ENCODE results near the gene RECK.

DNA sequence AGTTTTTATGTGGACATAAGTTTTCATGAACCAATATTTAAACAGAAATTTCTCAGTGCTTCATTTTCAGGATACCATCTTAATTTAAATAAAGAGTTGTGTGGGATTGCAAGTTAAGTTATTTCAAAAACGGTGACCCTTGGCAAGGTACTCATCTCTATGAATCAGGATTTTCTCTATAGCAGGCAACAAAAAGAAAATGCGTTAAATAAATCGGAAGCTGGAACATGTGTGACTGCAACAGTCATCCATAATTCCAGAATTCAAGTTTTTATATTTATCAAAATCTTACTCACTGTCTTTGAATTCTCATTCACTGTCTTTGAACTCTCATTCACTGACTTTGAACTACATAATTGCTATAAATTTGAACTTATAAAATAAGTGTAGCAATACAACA is 5.8 kb upstream of the RECK start:
- TF ChIP-seq, protein P1, sequence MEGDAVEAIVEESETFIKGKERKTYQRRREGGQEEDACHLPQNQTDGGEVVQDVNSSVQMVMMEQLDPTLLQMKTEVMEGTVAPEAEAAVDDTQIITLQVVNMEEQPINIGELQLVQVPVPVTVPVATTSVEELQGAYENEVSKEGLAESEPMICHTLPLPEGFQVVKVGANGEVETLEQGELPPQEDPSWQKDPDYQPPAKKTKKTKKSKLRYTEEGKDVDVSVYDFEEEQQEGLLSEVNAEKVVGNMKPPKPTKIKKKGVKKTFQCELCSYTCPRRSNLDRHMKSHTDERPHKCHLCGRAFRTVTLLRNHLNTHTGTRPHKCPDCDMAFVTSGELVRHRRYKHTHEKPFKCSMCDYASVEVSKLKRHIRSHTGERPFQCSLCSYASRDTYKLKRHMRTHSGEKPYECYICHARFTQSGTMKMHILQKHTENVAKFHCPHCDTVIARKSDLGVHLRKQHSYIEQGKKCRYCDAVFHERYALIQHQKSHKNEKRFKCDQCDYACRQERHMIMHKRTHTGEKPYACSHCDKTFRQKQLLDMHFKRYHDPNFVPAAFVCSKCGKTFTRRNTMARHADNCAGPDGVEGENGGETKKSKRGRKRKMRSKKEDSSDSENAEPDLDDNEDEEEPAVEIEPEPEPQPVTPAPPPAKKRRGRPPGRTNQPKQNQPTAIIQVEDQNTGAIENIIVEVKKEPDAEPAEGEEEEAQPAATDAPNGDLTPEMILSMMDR (IDR thresholded peaks at IDR 0.05), result no peak
- TF ChIP-seq ZFX (IDR thresholded peaks at IDR 0.05; ENCODE audit: borderline replicate concordance), result no peak
